DOHH2 (cell line): ENCODE results near the gene PSMD14.

Source experiments
- EZH2phosphoT487 ChIP-seq: fragments of 200-600 bp; sonication (generic); IDR thresholded peaks from 2 replicates; pipeline ENCODE4 v1.6.1; 2017; ENCODE audit warnings: borderline replicate concordance, mild to moderate bottlenecking, antibody characterized with exemption, low read length, moderate library complexity, mixed read lengths
- TF ChIP-seq, protein P1 (sequence below): fragments of 200-600 bp; sonication (generic); IDR thresholded peaks from one replicate; pipeline ENCODE4 v1.5.1; 2014; ENCODE audit warnings: antibody characterized with exemption, mild to moderate bottlenecking, low read depth, low read length; ENCODE audit not compliant: poor library complexity, severe bottlenecking

DNA sequence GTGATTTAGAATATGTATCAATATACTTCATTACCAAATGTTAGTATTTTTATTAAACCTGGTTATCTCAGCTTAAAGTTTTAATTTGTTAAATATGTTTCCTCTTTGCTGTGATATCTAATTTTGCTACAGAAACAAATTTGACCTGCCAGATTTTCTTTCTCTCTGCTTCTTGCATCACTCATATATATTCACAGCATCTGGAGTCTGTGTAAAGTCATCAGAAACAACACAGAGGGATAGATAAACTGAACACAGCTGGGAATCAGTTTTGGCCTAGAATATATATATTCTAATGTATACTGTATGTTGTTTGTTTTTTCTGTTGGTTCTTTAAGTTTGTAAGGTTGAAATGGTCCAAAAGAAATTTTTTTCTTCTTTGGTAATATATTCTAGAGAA lies 8.5 kb downstream of the PSMD14 start:
- TF ChIP-seq, protein P1, sequence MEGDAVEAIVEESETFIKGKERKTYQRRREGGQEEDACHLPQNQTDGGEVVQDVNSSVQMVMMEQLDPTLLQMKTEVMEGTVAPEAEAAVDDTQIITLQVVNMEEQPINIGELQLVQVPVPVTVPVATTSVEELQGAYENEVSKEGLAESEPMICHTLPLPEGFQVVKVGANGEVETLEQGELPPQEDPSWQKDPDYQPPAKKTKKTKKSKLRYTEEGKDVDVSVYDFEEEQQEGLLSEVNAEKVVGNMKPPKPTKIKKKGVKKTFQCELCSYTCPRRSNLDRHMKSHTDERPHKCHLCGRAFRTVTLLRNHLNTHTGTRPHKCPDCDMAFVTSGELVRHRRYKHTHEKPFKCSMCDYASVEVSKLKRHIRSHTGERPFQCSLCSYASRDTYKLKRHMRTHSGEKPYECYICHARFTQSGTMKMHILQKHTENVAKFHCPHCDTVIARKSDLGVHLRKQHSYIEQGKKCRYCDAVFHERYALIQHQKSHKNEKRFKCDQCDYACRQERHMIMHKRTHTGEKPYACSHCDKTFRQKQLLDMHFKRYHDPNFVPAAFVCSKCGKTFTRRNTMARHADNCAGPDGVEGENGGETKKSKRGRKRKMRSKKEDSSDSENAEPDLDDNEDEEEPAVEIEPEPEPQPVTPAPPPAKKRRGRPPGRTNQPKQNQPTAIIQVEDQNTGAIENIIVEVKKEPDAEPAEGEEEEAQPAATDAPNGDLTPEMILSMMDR, result no peak
- TF ChIP-seq EZH2phosphoT487, result no peak
